CD14-positive monocyte (primary cell): ENCODE data around the gene ADAM8. TPM values are rescaled to one million over a fixed set of nuclear protein-coding genes. Genes with fewer than 3 reads are reported as not detected.

Experiments used
- DNase-seq, 3 donors: peaks; one replicate each; pipeline ENCODE4 v3.0.0-alpha.2; 2011 to 2022
- H2AFZ ChIP-seq: 2 replicates; pipeline ENCODE4 v1.6.0; 2012; ENCODE audit warnings: mild to moderate bottlenecking, low read depth, low read length, inconsistent platforms; ENCODE audit not compliant: insufficient read depth, poor library complexity, severe bottlenecking
- H3K27ac ChIP-seq, 2 donors: 1 replicate in 1 of 2; 2 replicates in 1 of 2; pipeline ENCODE4 v1.5.1; 2012 to 2013; ENCODE audit warnings: low read length in 2 of 2, control low read depth in 1 of 2, inconsistent platforms in 1 of 2, low read depth in 1 of 2, mild to moderate bottlenecking in 1 of 2
- H3K27me3 ChIP-seq, 2 donors: one replicate each; pipeline versions ENCODE4 v1.6.0 to v1.6.1; 2011 to 2013; ENCODE audit warnings: low read length in 2 of 2; ENCODE audit not compliant: control insufficient read depth in 2 of 2, insufficient read depth in 2 of 2
- H3K36me3 ChIP-seq, 2 donors: replicated peaks in 1 of 2; 1 replicate in 1 of 2; 2 replicates in 1 of 2; pipeline versions ENCODE4 v1.5.1 to v1.6.1; 2012 to 2013; ENCODE audit warnings: low read length in 2 of 2, control low read depth in 1 of 2, inconsistent platforms in 1 of 2, mild to moderate bottlenecking in 1 of 2; ENCODE audit not compliant: insufficient read depth in 2 of 2, control insufficient read depth in 1 of 2
- H3K4me1 ChIP-seq, 2 donors: 1 replicate in 1 of 2; 2 replicates in 1 of 2; pipeline versions ENCODE4 v1.5.1 to v1.6.1; 2012 to 2013; ENCODE audit warnings: low read length in 2 of 2, control low read depth in 1 of 2, inconsistent platforms in 1 of 2, mild to moderate bottlenecking in 1 of 2, moderate library complexity in 1 of 2; ENCODE audit not compliant: insufficient read depth in 2 of 2, control insufficient read depth in 1 of 2
- H3K4me2 ChIP-seq: replicated peaks from 2 replicates; pipeline ENCODE3; 2012; ENCODE audit warnings: low read length, moderate library complexity, mild to moderate bottlenecking; ENCODE audit not compliant: poor library complexity, severe bottlenecking; ENCODE audit errors: extremely low read depth
- H3K4me3 ChIP-seq, 3 experiments: fragments of 200-600 bp in 1 of 3; sonication (generic) in 1 of 3; replicated peaks in 1 of 3; 1 replicate in 2 of 3; 2 replicates in 1 of 3; pipeline ENCODE4 v1.5.1; 2011 to 2013; ENCODE audit warnings: low read length in 3 of 3, mild to moderate bottlenecking in 3 of 3, control low read depth in 2 of 3, low read depth in 2 of 3, inconsistent platforms in 1 of 3, moderate library complexity in 1 of 3
- H3K79me2 ChIP-seq: 2 replicates; pipeline ENCODE4 v1.6.0; 2012; ENCODE audit warnings: mild to moderate bottlenecking, control low read depth, inconsistent platforms, low read length, moderate library complexity; ENCODE audit not compliant: insufficient read depth
- H3K9ac ChIP-seq: 2 replicates; pipeline ENCODE4 v1.6.0; 2017; ENCODE audit warnings: low read length, mild to moderate bottlenecking; ENCODE audit not compliant: insufficient read depth, poor library complexity, severe bottlenecking
- H3K9me3 ChIP-seq, 2 donors: replicated peaks in 1 of 2; 1 replicate in 1 of 2; 2 replicates in 1 of 2; pipeline versions ENCODE4 v1.5.1 to v1.6.1; 2012 to 2013; ENCODE audit warnings: low read length in 2 of 2, control low read depth in 1 of 2; ENCODE audit not compliant: control insufficient read depth in 1 of 2, insufficient read depth in 1 of 2
- H4K20me1 ChIP-seq: 2 replicates; pipeline ENCODE4 v1.6.0; 2012; ENCODE audit warnings: mild to moderate bottlenecking, low read length, control low read depth, moderate library complexity; ENCODE audit not compliant: insufficient read depth
- H3K27ac Mint-ChIP-seq, 7 donors: one replicate each; pipeline ENCODE4 v1.8.0; 2020; ENCODE audit warnings: mild to moderate bottlenecking in 7 of 7, mixed read lengths in 7 of 7, moderate library complexity in 6 of 7, inconsistent platforms in 2 of 7
- H3K27me3 Mint-ChIP-seq, 3 donors: one replicate each; pipeline ENCODE4 v1.8.0; 2021 to 2022; ENCODE audit warnings: low read depth in 3 of 3, mild to moderate bottlenecking in 3 of 3, mixed read lengths in 3 of 3, moderate library complexity in 3 of 3, inconsistent platforms in 1 of 3
- H3K36me3 Mint-ChIP-seq, 2 donors: one replicate each; pipeline ENCODE4 v1.8.0; 2020; ENCODE audit warnings: mixed read lengths in 2 of 2, inconsistent platforms in 1 of 2, mild to moderate bottlenecking in 1 of 2
- H3K4me1 Mint-ChIP-seq: one replicate; pipeline ENCODE4 v1.8.0; 2020; ENCODE audit warnings: mild to moderate bottlenecking, mixed read lengths
- H3K4me3 Mint-ChIP-seq, 2 donors: one replicate each; pipeline ENCODE4 v1.8.0; 2020; ENCODE audit warnings: mild to moderate bottlenecking in 2 of 2, mixed read lengths in 2 of 2, moderate library complexity in 1 of 2
- H3K9me3 Mint-ChIP-seq, 7 donors: one replicate each; pipeline ENCODE4 v1.8.0; 2020 to 2022; ENCODE audit warnings: mixed read lengths in 7 of 7, mild to moderate bottlenecking in 6 of 7, moderate library complexity in 6 of 7, inconsistent platforms in 2 of 7
- WGBS: methylation state at CpG from one replicate; pipeline ENCODE4 v1.1.5; 2013; ENCODE audit warnings: missing lambda C conversion rate; ENCODE audit not compliant: insufficient coverage; 5-methylcytosine and 5-hydroxymethylcytosine counted together
- intact Hi-C, 2 donors: fragments of 100-400 bp; cut with micrococcal nuclease; formaldehyde crosslinking; loops; one replicate each; pipeline versions ENCODE4 v1.15.0 to v1.15.1; 2023
- polyA plus RNA-seq, 3 donors: library from polyadenylated mRNA; depleted of rRNA in 1 of 3; unstranded in 2 of 3; stranded (reverse) in 1 of 3; fragments of 300-500 nt in 2 of 3; fragments of >200 nt in 1 of 3; fragmentation: Illumina TruSeq in 2 of 3; gene quantifications; 1 replicate in 2 of 3; 2 replicates in 1 of 3; pipeline ENCODE4 v1.2.3, GENCODE V29; 2012 to 2021
- TF ChIP-seq, protein P1 (sequence below): fragments of 200-600 bp; IDR thresholded peaks from one replicate; pipeline ENCODE4 v1.8.0; 2022; ENCODE audit warnings: antibody characterized with exemption, mild to moderate bottlenecking

The ADAM8 gene
- polyA plus RNA-seq, 3 donors: 32.7 to 228 (median 72.8) TPM

DNA sequence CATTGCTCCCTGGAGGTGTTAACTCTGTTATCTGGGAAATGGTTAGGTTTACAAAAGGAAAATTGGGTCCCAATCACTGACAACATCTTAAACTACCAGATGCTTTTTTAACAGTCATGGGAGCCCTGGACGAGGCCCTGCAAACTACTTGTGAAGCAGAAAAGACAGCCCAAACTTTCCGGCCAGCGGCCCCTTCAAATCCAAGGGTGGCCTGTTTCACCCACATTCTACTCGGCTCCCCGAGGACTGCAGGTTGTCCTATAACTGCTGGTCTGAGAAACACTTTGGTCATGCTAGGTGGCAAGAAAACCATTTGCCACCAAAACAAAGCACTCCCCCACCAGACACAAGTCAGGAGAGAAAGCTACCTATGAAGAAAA is 29.4 kb upstream of the ADAM8 start:
- H3K9me3 ChIP-seq: no peaks in the 10 kb centered on the region

DNA sequence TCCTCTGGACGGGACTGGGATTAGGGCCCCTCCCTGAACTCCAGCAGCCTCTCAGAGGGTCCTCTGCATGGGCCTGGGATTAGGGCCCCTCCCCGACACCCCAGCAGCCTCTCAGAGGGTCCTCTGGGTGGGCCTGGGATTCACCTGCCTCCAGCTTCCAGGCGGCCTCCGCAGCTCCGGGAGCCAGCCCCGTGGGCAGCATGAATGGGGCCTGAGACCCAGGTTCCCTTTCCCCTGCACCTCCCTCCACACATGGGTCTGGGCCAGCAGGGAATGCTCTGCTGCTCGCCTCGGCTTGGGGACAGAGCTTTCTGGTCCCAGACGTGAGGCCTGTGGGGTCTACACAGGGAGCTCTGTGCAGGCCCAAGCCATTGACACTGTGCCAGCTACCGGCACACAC is 26.5 kb upstream of the ADAM8 start:
- DNase-seq: no peak
- 99% methylated on average over 10 of the region's 10 CpGs for WGBS
- peaks cover 40 to 59% of the 10 kb centered on the region in 2 donors for H3K36me3 ChIP-seq

More for the DNA sequence above, 29.4 kb upstream of the ADAM8 start:
- 100% methylated on average over 2 of the region's 5 CpGs for WGBS
- Histone ChIP-seq H2AFZ (no peak overlapping the region), H4K20me1 (peaks cover 41% of the 10 kb centered on the region), H3K9ac (peak overlapping the region; percentile 38), H3K27me3 (no peaks in the 10 kb centered on the region), H3K4me2 (no peak overlapping the region), H3K4me1 (peaks cover 37 to 42% of the 10 kb centered on the region in 2 donors), H3K79me2 (peaks cover 64% of the 10 kb centered on the region), H3K4me3 (no peak overlapping the region), H3K27ac (peak overlapping the region; percentile 94 to 95), H3K36me3 (peaks cover 22 to 46% of the 10 kb centered on the region in 2 donors)
- H3K4me1 Mint-ChIP-seq: peaks cover 34% of the 10 kb centered on the region
- peaks cover 0 to 5% (median 0%) of the 10 kb centered on the region in 3 donors for H3K27me3 Mint-ChIP-seq
- peak overlapping the region; percentile 30 to 99 for H3K4me3 Mint-ChIP-seq
- intact Hi-C loops: loop anchor here (2.0 to 5.0 kb wide), 3 partner anchors 44 to 69 kb away; partner anchors contain the start of gene VENTX (in 1 of the 2)
- H3K36me3 Mint-ChIP-seq: peaks cover 52 to 64% of the 10 kb centered on the region in 2 donors
- H3K9me3 Mint-ChIP-seq: peaks cover 0 to 6% (median 0%) of the 10 kb centered on the region in 7 donors
- peak overlapping the region; percentile 99 to 100 (median 100) for H3K27ac Mint-ChIP-seq
- no peak for DNase-seq
- TF ChIP-seq, protein P1, sequence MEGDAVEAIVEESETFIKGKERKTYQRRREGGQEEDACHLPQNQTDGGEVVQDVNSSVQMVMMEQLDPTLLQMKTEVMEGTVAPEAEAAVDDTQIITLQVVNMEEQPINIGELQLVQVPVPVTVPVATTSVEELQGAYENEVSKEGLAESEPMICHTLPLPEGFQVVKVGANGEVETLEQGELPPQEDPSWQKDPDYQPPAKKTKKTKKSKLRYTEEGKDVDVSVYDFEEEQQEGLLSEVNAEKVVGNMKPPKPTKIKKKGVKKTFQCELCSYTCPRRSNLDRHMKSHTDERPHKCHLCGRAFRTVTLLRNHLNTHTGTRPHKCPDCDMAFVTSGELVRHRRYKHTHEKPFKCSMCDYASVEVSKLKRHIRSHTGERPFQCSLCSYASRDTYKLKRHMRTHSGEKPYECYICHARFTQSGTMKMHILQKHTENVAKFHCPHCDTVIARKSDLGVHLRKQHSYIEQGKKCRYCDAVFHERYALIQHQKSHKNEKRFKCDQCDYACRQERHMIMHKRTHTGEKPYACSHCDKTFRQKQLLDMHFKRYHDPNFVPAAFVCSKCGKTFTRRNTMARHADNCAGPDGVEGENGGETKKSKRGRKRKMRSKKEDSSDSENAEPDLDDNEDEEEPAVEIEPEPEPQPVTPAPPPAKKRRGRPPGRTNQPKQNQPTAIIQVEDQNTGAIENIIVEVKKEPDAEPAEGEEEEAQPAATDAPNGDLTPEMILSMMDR: no peak

More for the DNA sequence above, 26.5 kb upstream of the ADAM8 start:
- Histone ChIP-seq H3K9me3 (no peaks in the 10 kb centered on the region), H3K27ac (peak overlapping the region in 1 of 2 donors; percentile 36), H3K4me1 (peaks cover 33 to 35% of the 10 kb centered on the region in 2 donors), H2AFZ (no peak overlapping the region), H3K27me3 (no peaks in the 10 kb centered on the region), H3K4me3 (no peak overlapping the region), H3K4me2 (no peak overlapping the region), H3K9ac (no peak overlapping the region), H4K20me1 (peaks cover 38% of the 10 kb centered on the region), H3K79me2 (peaks cover 53% of the 10 kb centered on the region)
- Mint-ChIP-seq H3K27me3 (peaks cover 0 to 2% (median 0%) of the 10 kb centered on the region in 3 donors), H3K9me3 (peaks cover 0 to 6% (median 0%) of the 10 kb centered on the region in 7 donors), H3K4me1 (peaks cover 32% of the 10 kb centered on the region), H3K27ac (peak overlapping the region in 2 of 7 donors; percentile 66 to 100), H3K4me3 (no peak overlapping the region), H3K36me3 (peaks cover 69 to 76% of the 10 kb centered on the region in 2 donors)
- intact Hi-C loops: no loop called here
- TF ChIP-seq, protein P1: no peak
